Measurements from ENCODE around the gene PRRT1B.
"Not testable (repeated sequence)": the region's sequence is repeated elsewhere in the genome, so short reads cannot be mapped to it uniquely, and the experiment has no call there.

Gene PRRT1B

DNA sequence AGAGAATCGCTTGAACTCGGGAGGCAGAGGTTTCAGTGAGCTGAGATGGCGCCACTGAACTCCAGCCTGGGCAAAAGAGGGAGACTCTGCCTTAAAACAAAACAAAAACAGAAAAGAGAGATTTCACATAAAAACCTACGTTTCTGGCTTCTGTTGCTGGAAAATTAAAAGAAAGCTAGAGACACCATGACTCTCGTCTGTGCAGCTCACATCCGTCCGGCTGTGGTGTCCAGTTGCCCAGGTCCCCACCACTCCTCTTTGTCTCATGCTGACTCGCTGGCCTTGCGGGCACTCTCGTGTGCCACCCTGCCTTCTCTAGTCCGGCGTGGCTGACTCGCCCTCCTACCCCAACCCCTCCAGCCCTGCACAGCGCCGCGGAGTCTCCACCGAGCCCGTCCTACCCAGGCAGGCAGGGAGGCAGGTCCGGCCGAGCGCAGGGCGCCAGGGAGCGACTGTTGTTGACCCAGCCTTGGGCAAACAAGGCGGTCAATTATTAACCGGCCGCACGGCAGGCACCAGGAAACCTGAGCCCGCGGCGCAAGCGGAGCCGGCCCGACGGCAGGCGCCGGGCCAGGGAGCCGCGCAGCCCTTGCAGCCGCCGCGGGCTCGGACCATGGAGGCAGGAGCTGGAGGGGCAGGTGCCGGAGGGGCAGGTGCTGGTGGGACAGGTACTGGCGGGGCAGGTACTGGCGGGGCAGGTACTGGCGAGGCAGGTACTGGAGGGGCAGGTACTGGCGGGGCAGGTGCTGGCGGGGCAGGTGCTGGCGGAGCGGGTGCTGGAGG, at the start of gene PRRT1B:
PRRT1B (plus strand) TSS at position 521 of the 783 bp plus-strand sequence; CDS start at position 614, 93 bp downstream.
- DNase-seq (ENCODE audit: low spot score): no peak

GRCh38 chr9:131495785-131496184, 49.5 kb upstream of the PRRT1B start:
- no peak for DNase-seq (ENCODE audit: low spot score)

DNA sequence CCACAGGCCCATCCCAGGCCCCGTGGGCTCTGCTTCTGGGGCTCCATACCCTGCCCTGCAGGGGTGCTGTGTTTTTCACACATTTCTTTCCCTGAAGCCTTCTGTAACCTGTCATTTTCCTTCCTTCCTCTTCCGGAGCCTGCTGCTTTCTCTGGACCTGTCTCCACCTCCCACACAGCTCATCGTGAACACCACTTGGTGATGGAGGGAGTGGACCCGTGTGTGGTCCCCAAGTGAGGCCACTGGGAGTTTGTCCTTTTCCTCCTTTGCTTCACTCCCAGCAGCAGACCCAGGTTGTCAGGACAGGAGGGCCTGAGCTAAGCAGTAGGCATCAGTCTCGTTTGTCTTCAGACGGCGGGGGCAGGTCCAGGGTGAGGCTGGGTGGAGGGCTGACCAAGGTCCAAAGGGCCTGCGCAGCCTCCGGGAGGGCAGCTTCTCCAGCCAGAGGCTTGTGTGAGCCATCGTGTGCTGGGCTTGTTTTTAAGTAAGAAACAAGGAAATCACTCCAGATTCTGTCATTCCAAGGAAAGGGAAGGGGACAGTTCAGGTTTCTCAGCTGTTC, 48.4 kb upstream of the PRRT1B start:
- no peak for DNase-seq (ENCODE audit: low spot score)

DNA sequence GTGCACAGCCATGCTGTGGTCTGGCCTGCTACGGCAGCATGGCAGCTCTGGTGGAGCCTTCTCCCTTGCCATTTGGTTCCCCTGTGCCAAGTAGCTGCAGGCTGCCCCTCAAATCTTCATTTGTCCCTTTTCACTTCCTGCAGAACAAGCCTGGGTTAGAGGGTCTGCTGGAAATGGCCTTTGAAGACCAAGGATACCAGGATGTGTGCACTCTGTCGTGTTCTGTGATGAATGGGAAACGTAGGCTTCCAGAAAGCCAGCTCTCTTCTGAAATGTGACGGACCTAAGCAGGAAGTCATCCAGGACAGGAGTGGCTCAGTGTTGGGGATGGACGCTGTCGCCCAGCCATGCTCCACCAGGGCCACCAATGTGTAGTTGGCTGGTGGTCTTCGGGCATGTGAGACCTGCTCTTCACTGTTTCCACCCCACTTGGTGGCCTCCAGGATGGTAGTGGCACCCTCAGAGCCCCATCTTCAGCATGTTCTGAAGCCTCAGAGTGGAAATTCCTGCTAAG, 46.0 kb upstream of the PRRT1B start:
- DNase-seq (ENCODE audit: low spot score): no peak

DNA sequence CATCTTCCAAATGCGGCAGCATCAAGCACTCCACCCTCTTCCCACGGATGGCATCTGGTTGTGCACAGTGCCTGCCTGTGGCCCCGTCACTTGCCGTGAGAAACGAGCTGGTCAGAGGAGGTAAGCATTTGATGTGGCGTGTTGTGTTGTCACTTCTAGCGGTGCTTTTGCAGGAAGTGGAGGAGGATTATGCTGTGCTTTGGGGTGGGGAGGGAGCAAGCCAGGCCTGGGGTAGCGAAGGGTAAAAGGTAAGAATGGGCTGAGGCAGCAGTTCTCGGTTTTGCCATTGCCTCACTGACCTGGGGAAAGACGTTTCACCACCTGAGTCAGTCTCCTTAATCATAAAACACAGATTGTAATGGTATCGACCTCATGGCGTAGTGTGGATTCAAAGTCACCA, 44.9 kb upstream of the PRRT1B start:
- no peak for DNase-seq (ENCODE audit: low spot score)

GRCh38 chr9:131500939-131501541, 44.3 kb upstream of the PRRT1B start:
- DNase-seq (ENCODE audit: low spot score): no peak

DNA sequence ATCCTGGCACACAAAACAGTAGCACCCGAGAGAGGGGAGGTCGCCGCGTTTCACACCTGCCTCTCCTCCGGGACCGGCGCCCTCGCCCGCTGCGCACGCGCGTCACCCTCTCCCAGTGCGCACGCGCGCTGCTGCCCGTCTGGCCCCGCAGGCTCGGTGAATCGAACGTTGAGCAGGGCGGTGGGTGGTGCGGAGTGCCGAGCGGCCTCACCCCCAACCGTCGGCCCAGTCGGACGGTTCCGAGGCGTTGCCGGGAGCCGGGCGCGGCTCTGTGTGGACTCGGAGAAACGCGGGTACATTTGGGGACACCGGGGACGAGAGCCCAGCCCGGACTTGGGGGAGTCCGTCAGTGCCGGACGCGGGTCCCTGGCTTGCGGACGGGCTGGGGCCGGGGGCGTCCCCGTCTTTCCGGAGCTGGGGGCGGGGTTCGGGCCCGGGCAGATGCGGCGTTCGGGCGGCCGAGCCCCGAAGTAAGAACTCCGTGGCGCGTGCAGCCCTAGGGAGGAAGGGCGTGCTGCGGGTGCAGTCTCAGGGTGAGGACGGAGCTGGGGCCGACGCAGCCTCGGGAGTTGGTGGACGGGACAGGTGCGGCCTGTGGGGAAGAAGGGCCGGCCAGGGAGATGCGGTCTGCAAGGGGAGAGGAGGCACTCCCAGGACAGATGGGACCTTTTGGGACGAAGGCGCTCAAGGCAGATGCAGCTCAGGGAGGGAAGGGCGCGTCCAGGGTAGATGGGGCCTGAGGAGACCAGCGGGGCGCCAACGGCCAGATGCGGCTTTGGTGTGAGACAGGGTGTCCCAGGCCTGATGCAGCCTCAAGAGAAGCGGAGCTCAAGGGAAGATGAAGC, 42.3 kb upstream of the PRRT1B start, which contains the start of gene POMT1:
POMT1 (plus strand) TSS at position 138 of the 845 bp plus-strand sequence. CDS start 1,301 bp downstream, outside the sequence.
- DNase-seq (ENCODE audit: low spot score): peak; percentile 79

- no peak for DNase-seq (ENCODE audit: low spot score)
Measured at GRCh38 chr9:131503626-131504465, 41.5 kb upstream of the PRRT1B start.

- DNase-seq (ENCODE audit: low spot score): no peak
Measured at GRCh38 chr9:131505012-131505411, 40.3 kb upstream of the PRRT1B start.

GRCh38 chr9:131511416-131511815, 33.9 kb upstream of the PRRT1B start:
- DNase-seq (ENCODE audit: low spot score): no peak

GRCh38 chr9:131511880-131512279, 33.4 kb upstream of the PRRT1B start:
- DNase-seq (ENCODE audit: low spot score): no peak

DNA sequence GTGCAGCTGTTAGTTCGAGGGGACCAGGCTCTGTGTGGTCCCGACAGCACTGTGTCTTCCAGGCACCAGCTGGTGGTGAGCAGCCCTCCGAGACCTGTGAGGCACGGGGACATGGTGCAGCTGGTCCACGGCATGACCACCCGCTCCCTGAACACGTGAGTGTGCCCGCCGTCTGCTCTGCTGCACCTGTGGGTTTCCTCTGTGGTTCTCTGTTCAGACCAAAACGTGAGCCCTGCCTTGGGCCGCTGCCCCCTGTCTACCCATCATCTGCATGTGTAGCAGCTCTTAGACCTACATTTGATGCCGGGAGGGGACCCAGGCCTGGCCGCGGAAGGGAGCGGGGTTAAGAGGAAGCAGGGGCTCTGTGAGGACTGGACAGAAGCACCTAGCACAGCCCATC, 32.1 kb upstream of the PRRT1B start:
- no peak for DNase-seq (ENCODE audit: low spot score)

GRCh38 chr9:131515559-131516031, 29.7 kb upstream of the PRRT1B start:
- not testable (repeated sequence) for DNase-seq (ENCODE audit: low spot score)

- no peak for DNase-seq (ENCODE audit: low spot score)
Measured at GRCh38 chr9:131516100-131516499, 29.2 kb upstream of the PRRT1B start.

DNA sequence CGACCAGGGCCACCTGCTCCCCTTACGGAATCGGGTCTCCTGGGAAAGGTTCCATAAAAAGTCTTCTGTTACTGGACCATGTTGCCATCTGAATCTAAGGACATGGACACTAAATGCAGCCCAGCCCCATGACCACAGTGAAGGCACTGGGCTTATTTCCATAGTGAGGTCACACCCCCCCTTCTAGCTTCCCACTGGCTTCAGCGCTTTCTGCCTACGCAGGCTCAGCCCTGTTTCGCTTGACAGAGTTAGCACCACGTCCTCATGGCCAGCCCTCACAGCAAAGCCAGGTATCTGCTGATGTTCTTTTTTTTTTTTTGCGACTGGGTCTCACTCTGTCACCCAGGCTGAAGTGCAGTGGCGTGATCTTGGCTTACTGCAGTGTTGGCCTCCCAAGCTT, 28.4 kb upstream of the PRRT1B start:
- DNase-seq (ENCODE audit: low spot score): no peak

- DNase-seq (ENCODE audit: low spot score): peak; percentile 78
Measured at GRCh38 chr9:131517761-131518190, 27.5 kb upstream of the PRRT1B start.

DNA sequence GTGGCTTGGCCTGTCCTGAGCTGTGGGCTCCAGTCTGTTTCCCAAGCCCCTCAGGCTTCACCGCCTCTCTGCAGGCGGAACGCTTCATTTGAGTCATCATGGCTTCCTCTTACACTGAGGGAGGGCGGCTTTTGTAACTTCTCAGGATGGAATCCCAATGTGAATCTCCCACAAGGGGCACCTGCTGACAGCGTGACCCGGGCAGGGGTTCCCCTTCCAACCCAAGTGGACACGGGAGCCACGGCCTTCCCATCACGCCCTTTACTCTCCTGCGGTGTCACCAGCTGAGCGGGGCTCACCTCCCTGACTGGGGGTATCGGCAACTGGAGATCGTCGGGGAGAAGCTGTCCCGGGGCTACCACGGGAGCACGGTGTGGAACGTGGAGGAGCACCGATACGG, 26.8 kb upstream of the PRRT1B start:
- DNase-seq (ENCODE audit: low spot score): no peak

DNA sequence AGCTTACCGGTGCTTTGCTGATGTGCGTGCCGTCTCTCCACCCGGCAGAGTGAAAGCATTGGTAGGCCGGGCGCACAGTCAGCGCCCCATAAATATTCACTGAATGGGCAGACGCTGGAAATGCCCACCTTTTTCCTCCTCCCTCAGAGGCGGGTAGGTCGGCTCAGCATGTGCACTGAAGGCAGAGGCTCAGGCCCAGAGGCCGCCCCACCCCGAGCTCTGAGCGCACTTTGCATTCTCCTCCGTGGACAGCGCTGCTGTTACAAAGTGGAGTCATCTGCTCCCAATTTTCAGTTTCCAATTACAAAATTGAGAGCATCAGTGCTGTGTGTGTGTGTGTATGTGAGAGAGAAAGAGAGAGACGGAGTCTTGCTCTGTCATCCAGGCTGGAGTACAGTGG, 24.8 kb upstream of the PRRT1B start:
- DNase-seq (ENCODE audit: low spot score): no peak

- DNase-seq (ENCODE audit: low spot score): no peak
Measured at GRCh38 chr9:131521203-131521602, 24.1 kb upstream of the PRRT1B start.

- DNase-seq (ENCODE audit: low spot score): no peak
Measured at GRCh38 chr9:131521822-131522221, 23.5 kb upstream of the PRRT1B start.
